ENCODE measurements around the gene EZH1.

DNA sequence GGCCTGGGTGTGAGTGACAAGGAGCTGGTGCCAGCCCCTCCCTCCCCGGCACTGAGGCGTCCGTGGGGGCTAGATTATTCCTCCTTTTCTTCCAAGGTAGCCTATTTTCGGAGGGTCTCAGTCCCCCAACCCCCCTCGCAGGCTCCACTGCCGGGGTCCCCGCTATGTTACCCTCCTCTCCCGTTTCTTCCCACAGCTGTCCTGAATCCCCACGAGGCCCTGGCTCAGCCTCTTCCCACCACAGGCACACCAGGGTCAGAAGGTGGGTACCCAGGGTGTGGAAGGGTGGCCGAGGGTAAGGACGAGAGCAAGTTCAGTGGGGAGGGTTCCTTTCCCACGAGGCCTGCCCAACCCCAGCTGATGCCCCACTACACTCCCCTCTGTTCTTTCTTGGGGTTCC, 16.8 kb upstream of the EZH1 start:
- TF ChIP-seq CTCF (conservative IDR thresholded peaks at IDR 0.05; ENCODE audit: low read depth, low read length) (no peak), RAD21 (IDR thresholded peaks at IDR 0.05; ENCODE audit: low read length) (no peak), POLR2A (IDR thresholded peaks at IDR 0.05; ENCODE audit: low read depth, low read length) (no peak), RFX5 (IDR thresholded peaks at IDR 0.05; ENCODE audit: low read depth, low read length) (no peak), ELK1 (IDR thresholded peaks at IDR 0.05; ENCODE audit: borderline replicate concordance, low read depth, low read length) (no peak), MAZ (IDR thresholded peaks at IDR 0.05; ENCODE audit: borderline replicate concordance, low read depth, low read length) (no peak)

Data from IMR-90 (cell line).